ENCODE data around the gene GRIP2.

The GRIP2 gene

GRCh38 chr3:14563946-14564539 lies 23.9 kb upstream of the GRIP2 start:
- TF ChIP-seq, protein P1, sequence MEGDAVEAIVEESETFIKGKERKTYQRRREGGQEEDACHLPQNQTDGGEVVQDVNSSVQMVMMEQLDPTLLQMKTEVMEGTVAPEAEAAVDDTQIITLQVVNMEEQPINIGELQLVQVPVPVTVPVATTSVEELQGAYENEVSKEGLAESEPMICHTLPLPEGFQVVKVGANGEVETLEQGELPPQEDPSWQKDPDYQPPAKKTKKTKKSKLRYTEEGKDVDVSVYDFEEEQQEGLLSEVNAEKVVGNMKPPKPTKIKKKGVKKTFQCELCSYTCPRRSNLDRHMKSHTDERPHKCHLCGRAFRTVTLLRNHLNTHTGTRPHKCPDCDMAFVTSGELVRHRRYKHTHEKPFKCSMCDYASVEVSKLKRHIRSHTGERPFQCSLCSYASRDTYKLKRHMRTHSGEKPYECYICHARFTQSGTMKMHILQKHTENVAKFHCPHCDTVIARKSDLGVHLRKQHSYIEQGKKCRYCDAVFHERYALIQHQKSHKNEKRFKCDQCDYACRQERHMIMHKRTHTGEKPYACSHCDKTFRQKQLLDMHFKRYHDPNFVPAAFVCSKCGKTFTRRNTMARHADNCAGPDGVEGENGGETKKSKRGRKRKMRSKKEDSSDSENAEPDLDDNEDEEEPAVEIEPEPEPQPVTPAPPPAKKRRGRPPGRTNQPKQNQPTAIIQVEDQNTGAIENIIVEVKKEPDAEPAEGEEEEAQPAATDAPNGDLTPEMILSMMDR (IDR thresholded peaks at IDR 0.05; ENCODE audit: control insufficient read depth, insufficient read depth, low read depth, low read length, missing control alignments), result no peak
- H3K4me3 ChIP-seq (ENCODE audit: control insufficient read depth, low read depth, low read length), result no peak overlapping the region
- no peak for DNase-seq (ENCODE audit: low read depth)

- no peak for DNase-seq (ENCODE audit: low read depth)
- no peak overlapping the region for H3K4me3 ChIP-seq (ENCODE audit: control insufficient read depth, low read depth, low read length)
- TF ChIP-seq, protein P1 (IDR thresholded peaks at IDR 0.05; ENCODE audit: control insufficient read depth, insufficient read depth, low read depth, low read length, missing control alignments), result no peak
These were observed 22.2 kb upstream of the GRIP2 start for GRCh38 chr3:14562121-14562890.

- no peak overlapping the region for H3K4me3 ChIP-seq (ENCODE audit: control insufficient read depth, low read depth, low read length)
- DNase-seq (ENCODE audit: low read depth), result no peak
- TF ChIP-seq, protein P1 (IDR thresholded peaks at IDR 0.05; ENCODE audit: control insufficient read depth, insufficient read depth, low read depth, low read length, missing control alignments), result no peak
These were observed 21.2 kb upstream of the GRIP2 start for GRCh38 chr3:14561051-14561960.

GRCh38 chr3:14560110-14560509 lies 20.0 kb upstream of the GRIP2 start:
- DNase-seq (ENCODE audit: low read depth), result no peak
- H3K4me3 ChIP-seq (ENCODE audit: control insufficient read depth, low read depth, low read length), result no peak overlapping the region
- TF ChIP-seq, protein P1 (IDR thresholded peaks at IDR 0.05; ENCODE audit: control insufficient read depth, insufficient read depth, low read depth, low read length, missing control alignments), result no peak

- TF ChIP-seq, protein P1 (IDR thresholded peaks at IDR 0.05; ENCODE audit: control insufficient read depth, insufficient read depth, low read depth, low read length, missing control alignments), result no peak
These were observed 17.9 kb upstream of the GRIP2 start for GRCh38 chr3:14558029-14558428.

GRCh38 chr3:14555835-14556234 lies 15.7 kb upstream of the GRIP2 start:
- no peak overlapping the region for H3K4me3 ChIP-seq (ENCODE audit: control insufficient read depth, low read depth, low read length)
- TF ChIP-seq, protein P1 (IDR thresholded peaks at IDR 0.05; ENCODE audit: control insufficient read depth, insufficient read depth, low read depth, low read length, missing control alignments), result no peak
- DNase-seq (ENCODE audit: low read depth), result no peak

More at GRCh38 chr3:14558029-14558428, 17.9 kb upstream of the GRIP2 start:
- no peak for DNase-seq (ENCODE audit: low read depth)
- no peak overlapping the region for H3K4me3 ChIP-seq (ENCODE audit: control insufficient read depth, low read depth, low read length)

Data from AG09309 (cell line).